Activated CD4-positive, alpha-beta T cell treated with anti-CD3 and anti-CD28 coated beads, Interleukin-2, amount 50 U/mL, for 4 hours (primary cell): ENCODE data around the gene GOLGA2.
"Not testable (repeated sequence)": the region's sequence is repeated elsewhere in the genome, so short reads cannot be mapped to it uniquely, and the experiment has no call there.

ENCODE experiments used
- DNase-seq, 2 experiments: peaks; one replicate each; pipeline ENCODE4 v3.0.0-alpha.2; 2020

GOLGA2 gene

GRCh38 chr9:128293091-128293490 is 17.3 kb upstream of the GOLGA2 start:
- no peak for DNase-seq

DNA sequence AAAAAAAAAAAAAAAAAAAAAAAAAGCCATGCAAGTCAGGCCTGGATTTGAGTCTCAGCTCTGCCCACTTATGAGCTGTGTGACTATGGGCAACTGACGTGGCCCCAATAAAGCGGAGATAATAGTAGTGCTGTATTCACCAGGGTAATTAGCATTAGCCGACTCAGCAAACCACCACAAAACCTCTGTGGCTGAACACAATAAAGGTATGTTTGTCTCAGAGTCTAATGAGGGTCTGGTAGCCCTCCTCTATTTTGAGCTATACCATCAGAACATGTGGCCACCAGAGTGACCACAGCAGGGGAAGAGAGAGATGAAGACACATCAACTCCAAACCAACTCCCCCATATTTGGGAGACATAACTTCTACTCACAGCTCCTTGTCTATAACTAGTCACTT is 16.2 kb upstream of the GOLGA2 start:
- DNase-seq = no peak

DNA sequence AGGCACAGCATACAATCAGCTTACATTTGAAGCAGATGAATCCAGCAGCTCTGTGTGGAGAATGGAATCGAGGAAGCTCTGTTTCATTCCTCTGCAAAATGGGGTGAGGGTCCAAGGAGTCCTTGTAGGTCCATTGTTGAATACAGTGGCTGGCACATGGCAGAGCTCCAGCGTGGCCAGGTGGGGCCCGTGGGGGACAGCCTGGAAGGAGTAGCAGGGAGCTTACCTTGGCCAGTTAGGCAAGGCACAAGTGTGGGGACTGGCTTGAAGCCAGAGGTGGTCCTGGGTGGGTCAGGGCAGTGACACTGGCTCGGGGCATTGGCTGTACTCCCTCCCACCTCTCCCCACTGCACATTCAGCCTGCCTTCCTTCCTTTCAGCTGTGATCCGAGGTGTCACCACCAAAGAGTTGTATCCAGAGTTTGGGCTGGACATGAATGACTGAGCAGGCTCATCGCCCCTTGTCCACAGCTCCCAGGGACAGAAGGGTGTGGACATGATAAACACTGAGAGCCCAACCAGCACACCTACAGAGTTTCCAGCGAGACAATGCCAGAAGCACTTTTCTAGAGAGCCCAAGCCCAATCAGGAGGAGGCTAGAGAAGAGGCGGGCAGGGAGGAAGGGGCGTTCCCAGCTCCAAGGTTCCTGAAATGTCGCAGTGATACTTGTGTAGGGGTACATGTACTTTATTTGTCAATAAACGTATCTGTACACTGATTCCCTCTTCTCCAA is 12.6 kb upstream of the GOLGA2 start:
- DNase-seq = no peak

- no peak for DNase-seq
Measured at GRCh38 chr9:128286440-128286839, 10.6 kb upstream of the GOLGA2 start.

- DNase-seq = no peak
Measured at GRCh38 chr9:128285033-128285784, 9.4 kb upstream of the GOLGA2 start.

GRCh38 chr9:128282500-128282899 is 6.7 kb upstream of the GOLGA2 start:
- DNase-seq = no peak

- DNase-seq = no peak
Measured at GRCh38 chr9:128280084-128280622, 4.3 kb upstream of the GOLGA2 start.

GRCh38 chr9:128279088-128280073 is 3.6 kb upstream of the GOLGA2 start:
- DNase-seq = not testable (repeated sequence)

DNA sequence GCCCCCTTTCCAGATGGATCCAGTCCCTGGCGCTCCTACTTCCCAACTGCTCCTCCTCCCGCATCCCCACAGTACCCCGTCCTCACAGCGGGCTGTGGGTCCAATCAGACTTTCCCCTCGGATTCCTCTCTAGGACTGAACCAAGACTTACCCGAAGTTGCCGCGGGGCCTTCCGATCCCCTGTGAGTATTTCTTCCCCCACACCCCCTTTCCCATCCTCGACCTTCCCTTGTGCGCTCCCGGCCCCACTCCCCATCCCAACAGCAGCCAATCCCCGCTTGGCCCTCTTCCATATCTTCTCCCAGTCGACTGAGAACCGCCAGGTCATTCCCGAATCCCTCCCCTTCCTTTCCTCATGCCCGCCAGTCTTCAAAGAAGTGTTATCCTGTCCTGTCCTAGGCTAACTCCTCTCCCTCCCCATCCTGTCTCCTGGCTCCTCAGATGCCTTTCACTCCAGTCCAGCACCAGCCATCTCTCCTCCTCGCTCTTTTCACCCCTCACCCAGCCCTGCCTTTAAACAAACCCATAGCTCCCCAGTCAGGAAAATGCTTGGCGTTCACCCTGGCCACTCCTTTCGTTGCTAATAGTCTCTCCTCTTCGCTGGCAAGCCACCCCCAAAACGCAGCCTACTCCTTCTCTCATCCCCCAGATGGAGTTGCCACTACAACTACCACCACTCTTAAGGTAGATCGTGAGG is 915 bp upstream of the GOLGA2 start:
- DNase-seq = peak in 1 of 2 experiments; percentile 9

DNA sequence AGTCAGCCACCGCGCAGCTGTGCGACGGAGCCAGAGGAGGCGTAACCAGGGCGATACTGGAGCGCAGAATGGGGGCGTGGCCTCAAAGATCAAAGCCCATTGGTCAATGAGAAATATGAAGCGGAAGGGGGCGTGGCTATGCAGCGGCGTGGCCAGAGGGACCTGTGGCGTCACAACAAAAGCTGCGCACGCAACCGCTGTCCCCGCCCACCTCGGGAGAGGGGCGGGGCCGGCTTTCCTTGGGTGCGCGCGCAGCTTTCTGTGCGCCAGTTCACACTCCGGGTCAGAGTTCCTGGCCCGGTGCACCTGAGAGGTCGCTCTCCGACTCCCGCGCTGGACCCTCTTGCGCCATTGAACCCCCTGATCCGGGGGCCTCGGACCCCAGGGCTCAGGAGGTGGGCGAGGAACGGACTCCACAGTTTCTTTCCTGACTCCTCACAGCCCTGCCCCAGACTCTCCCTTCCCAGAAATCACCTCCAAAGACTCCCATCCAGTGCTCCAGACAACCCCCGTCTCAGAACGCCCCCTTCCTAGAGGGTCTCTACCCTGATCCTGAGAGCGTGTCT is 284 bp upstream of the GOLGA2 start, which contains the start of gene SWI5:
Gene SWI5 (plus strand): TSS at position 269 of the 566 bp plus-strand sequence.
- peak; percentile 100 for DNase-seq

GRCh38 chr9:128274245-128274644 is 1.6 kb downstream of the GOLGA2 start:
- no peak for DNase-seq

- DNase-seq = no peak
Measured at GRCh38 chr9:128271512-128271911, 4.3 kb downstream of the GOLGA2 start.

DNA sequence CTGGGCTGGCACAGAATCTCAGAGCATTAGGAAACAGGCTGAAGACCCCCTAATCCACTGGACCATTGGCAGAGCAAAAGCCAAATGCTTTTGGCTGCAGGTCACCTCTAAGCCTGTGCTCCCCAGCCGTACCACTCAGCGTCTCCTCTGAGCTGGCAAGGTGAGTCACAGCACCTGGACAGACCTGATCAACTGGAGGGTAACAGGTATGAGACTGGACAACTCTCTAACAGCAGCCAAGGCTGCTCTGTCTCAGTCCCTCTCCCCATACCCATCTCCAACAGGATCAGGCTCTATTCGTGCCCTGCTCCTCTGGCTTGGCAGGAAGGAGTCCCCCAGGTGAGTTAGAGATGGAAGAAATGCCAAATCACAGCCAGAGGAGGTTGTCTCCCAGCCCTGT is 4.7 kb downstream of the GOLGA2 start:
- no peak for DNase-seq

DNA sequence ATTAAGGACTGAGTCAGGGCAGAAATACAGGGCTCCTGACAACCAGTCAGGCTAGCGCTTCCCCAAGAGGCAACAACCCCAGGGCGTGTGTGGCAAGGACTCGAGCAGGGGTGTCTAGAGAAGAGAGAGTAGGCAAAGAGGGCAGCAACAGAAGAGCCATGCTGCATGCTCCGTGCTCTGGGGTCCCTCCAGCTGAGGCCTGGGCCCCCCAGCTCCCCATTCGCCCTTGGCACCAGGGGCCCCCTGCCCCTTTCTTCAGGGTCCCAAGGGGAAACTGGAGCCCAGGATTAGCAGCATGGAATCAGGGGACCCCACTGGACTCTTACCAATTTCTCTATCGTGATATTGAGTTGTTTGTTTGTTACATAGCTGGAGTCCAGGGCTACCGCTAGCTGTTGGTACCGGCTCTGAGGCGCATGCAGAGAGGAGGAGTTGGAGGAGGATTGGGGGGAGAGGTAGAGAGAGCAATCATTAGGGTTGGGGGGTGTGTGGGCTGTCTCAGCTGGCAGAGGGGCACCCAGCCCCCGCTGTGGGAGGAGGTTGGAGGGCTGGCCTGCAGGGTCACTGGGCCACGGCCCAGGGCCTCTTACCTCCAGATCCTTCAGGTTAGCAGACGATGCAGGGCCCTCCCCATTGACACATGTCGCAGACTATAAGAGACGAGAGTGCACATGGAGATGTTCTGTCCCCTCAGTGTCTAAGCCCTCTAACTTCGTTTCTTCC is 8.8 kb downstream of the GOLGA2 start:
- DNase-seq = no peak

DNA sequence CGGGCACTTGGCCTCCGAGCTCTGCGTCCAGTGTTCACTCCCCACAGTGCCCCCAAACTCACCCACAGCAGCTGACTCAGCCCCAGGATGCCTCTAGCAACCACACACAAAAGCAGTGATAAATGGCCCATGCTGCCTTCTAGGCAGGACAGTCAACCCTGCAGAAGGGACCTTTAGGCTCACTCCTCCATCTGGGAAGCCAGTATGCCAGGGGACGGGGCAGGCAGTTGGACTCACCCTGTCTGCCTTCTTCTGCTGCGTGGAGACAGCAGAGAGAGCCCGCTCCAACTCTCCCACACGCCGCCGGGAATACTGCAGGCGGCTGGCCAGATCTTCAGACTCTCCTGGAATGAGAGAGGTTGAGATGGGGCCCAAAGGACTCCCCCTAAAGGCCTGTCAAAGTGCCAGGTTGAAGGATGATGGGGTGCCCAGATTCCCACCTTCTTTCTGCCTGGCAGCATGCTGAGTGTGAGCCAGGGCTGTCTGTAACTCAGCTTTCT is 10.4 kb downstream of the GOLGA2 start:
- DNase-seq = no peak

DNA sequence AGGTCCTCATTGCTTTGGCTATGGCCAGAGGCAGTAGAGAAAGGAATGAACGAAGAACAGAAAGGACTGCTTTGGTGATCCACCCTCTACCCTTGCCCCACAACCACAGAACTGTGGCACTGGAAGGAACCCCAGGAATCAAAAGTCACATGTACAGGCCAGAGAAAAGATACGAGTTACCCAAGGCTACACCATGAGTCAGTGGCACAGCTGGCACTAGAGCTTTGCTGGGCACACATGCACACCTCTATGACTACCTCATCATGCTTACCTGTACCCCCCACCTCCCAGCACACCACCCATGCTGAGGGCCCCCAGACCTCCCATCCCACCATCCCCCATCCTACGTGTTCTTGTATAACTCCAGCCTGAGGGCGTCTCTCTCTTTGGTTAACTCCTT is 13.1 kb downstream of the GOLGA2 start:
- DNase-seq = no peak

GRCh38 chr9:128260340-128260739 is 15.5 kb downstream of the GOLGA2 start:
- no peak for DNase-seq

- DNase-seq = no peak
Measured at GRCh38 chr9:128259156-128259555, 16.7 kb downstream of the GOLGA2 start.

DNA sequence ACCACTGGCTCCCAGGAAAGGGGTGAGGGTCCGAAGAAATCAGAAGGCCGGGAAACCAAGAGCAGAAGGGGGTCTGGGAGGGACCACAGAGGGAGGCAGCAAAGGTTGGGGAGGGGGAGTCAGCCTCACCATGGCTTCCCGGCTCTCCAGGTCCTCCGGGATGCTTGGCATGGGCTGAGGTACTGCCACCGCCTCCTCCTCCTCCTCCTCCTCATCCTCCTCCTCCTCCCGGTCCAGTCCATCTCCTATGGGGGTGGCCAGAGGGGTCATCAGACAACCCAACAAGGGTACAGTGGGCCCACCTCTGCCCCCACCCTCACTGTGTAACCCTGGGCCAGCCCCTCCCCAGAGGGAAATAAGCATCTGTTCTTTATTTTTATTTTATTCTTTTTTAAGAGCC is 17.5 kb downstream of the GOLGA2 start:
- no peak for DNase-seq

- DNase-seq = no peak
Measured at GRCh38 chr9:128257907-128258306, 17.9 kb downstream of the GOLGA2 start.
